GM12865 (cell line): ENCODE results near the gene A2ML1.

ENCODE experiments used
- DNase-seq: peaks from one replicate; pipeline ENCODE4 v3.0.0; 2010; ENCODE audit warnings: low read depth
- H3K4me3 ChIP-seq: 2 replicates; pipeline ENCODE4 v1.5.1; 2011; ENCODE audit warnings: mild to moderate bottlenecking, low read depth, low read length, control low read depth
- CTCF ChIP-seq: IDR thresholded peaks from 2 replicates; pipeline ENCODE4 v1.5.1; 2011; ENCODE audit warnings: low read length, control low read depth, low read depth, inconsistent platforms; ENCODE audit not compliant: insufficient read depth; ENCODE audit errors: missing control alignments

The A2ML1 gene

GRCh38 chr12:8866429-8866828 is 44.0 kb downstream of the A2ML1 start:
- no peak for TF ChIP-seq CTCF
- H3K4me3 ChIP-seq: no peak overlapping the region
- DNase-seq: no peak

GRCh38 chr12:8867009-8867408 is 44.6 kb downstream of the A2ML1 start:
- no peak for DNase-seq
- TF ChIP-seq CTCF: no peak
- H3K4me3 ChIP-seq: no peak overlapping the region

- H3K4me3 ChIP-seq: no peak overlapping the region
- no peak for DNase-seq
- no peak for TF ChIP-seq CTCF
Observed at GRCh38 chr12:8867786-8868185, 45.4 kb downstream of the A2ML1 start.

GRCh38 chr12:8870586-8870985 is 48.2 kb downstream of the A2ML1 start:
- no peak overlapping the region for H3K4me3 ChIP-seq
- DNase-seq: no peak
- TF ChIP-seq CTCF: no peak

- H3K4me3 ChIP-seq: no peak overlapping the region
- TF ChIP-seq CTCF: no peak
- DNase-seq: no peak
Observed at GRCh38 chr12:8871068-8871467, 48.6 kb downstream of the A2ML1 start.

GRCh38 chr12:8876887-8877286 is 54.5 kb downstream of the A2ML1 start:
- TF ChIP-seq CTCF: no peak
- H3K4me3 ChIP-seq: no peak overlapping the region
- no peak for DNase-seq

- no peak for TF ChIP-seq CTCF
- H3K4me3 ChIP-seq: no peak overlapping the region
- no peak for DNase-seq
Observed at GRCh38 chr12:8886502-8887284, 64.3 kb downstream of the A2ML1 start.
